ENCODE measurements around the gene PIP5K1C.

Gene PIP5K1C

GRCh38 chr19:3721131-3721886, 21.0 kb upstream of the PIP5K1C start:
- peak; percentile 82 for DNase-seq
- Histone ChIP-seq H3K9ac (ENCODE audit: low read length) (no peak overlapping the region), H3K27me3 (ENCODE audit: control insufficient read depth in 1 of 2, insufficient read depth in 1 of 2, low read length in 2 of 2) (peaks cover 40 to 59% of the 10 kb centered on the region in 2 experiments), H2BK15ac (ENCODE audit: low read depth, poor library complexity, severe bottlenecking) (no peak overlapping the region), H2AFZ (ENCODE audit: low read depth, low read length) (no peak overlapping the region), H3K18ac (ENCODE audit: low read depth in 1 of 2, low read length in 2 of 2) (no peak overlapping the region), H4K8ac (ENCODE audit: low read length) (peak overlapping the region; percentile 14), H4K91ac (ENCODE audit: low read length) (no peak overlapping the region), H3K4me3 (ENCODE audit: insufficient read depth in 1 of 2, low read depth in 1 of 2, low read length in 2 of 2) (no peak overlapping the region), H3K36me3 (ENCODE audit: control insufficient read depth in 1 of 2, insufficient read depth in 2 of 2, low read depth in 1 of 2, low read length in 2 of 2) (no peaks in the 10 kb centered on the region), H3K27ac (ENCODE audit: low read length, poor library complexity, severe bottlenecking) (no peak overlapping the region), H3K14ac (ENCODE audit: low read length in 2 of 2) (no peak overlapping the region), H2AK5ac (ENCODE audit: low read length, severe bottlenecking) (no peak overlapping the region), H3K9me3 (ENCODE audit: control insufficient read depth, low read length) (no peaks in the 10 kb centered on the region), H3K23ac (ENCODE audit: low read length in 2 of 2) (no peak overlapping the region), H2BK5ac (ENCODE audit: low read depth, low read length, poor library complexity, severe bottlenecking) (no peak overlapping the region), H3K4me2 (ENCODE audit: low read length, poor library complexity, severe bottlenecking) (peak overlapping the region; percentile 57), H3K4me1 (ENCODE audit: control insufficient read depth, insufficient read depth, low read depth, low read length) (peaks cover 18% of the 10 kb centered on the region), H2BK120ac (ENCODE audit: low read depth, low read length) (peak overlapping the region; percentile 52), H3K79me1 (replicated peaks; ENCODE audit: low read length, poor library complexity, severe bottlenecking) (no peaks in the 10 kb centered on the region), H3K4ac (ENCODE audit: low read depth in 1 of 2, low read length in 2 of 2) (no peak overlapping the region), H2BK12ac (ENCODE audit: low read length in 2 of 2) (no peak overlapping the region)
- WGBS, result 37% methylated on average over 35 of the region's 46 CpGs

GRCh38 chr19:3720349-3720917, 20.2 kb upstream of the PIP5K1C start:
- H3K18ac ChIP-seq (ENCODE audit: low read depth in 1 of 2, low read length in 2 of 2), result no peak overlapping the region
- H4K8ac ChIP-seq (ENCODE audit: low read length), result no peak overlapping the region
- no peak overlapping the region for H3K4ac ChIP-seq (ENCODE audit: low read depth in 1 of 2, low read length in 2 of 2)
- no peak for DNase-seq
- no peak overlapping the region for H3K9ac ChIP-seq (ENCODE audit: low read length)
- H3K14ac ChIP-seq (ENCODE audit: low read length in 2 of 2), result no peak overlapping the region
- peaks cover 14% of the 10 kb centered on the region for H3K4me1 ChIP-seq (ENCODE audit: control insufficient read depth, insufficient read depth, low read depth, low read length)
- no peak overlapping the region for H2AK5ac ChIP-seq (ENCODE audit: low read length, severe bottlenecking)
- H3K27me3 ChIP-seq (ENCODE audit: control insufficient read depth in 1 of 2, insufficient read depth in 1 of 2, low read length in 2 of 2), result peaks cover 40 to 51% of the 10 kb centered on the region in 2 experiments
- no peaks in the 10 kb centered on the region for H3K79me1 ChIP-seq (replicated peaks; ENCODE audit: low read length, poor library complexity, severe bottlenecking)
- H2BK5ac ChIP-seq (ENCODE audit: low read depth, low read length, poor library complexity, severe bottlenecking), result no peak overlapping the region
- no peak overlapping the region for H4K91ac ChIP-seq (ENCODE audit: low read length)
- no peak overlapping the region for H3K4me3 ChIP-seq (ENCODE audit: insufficient read depth in 1 of 2, low read depth in 1 of 2, low read length in 2 of 2)
- H2BK15ac ChIP-seq (ENCODE audit: low read depth, poor library complexity, severe bottlenecking), result no peak overlapping the region
- H3K4me2 ChIP-seq (ENCODE audit: low read length, poor library complexity, severe bottlenecking), result no peak overlapping the region
- no peak overlapping the region for H2BK12ac ChIP-seq (ENCODE audit: low read length in 2 of 2)
- H2AFZ ChIP-seq (ENCODE audit: low read depth, low read length), result no peak overlapping the region
- no peak overlapping the region for H3K23ac ChIP-seq (ENCODE audit: low read length in 2 of 2)
- no peak overlapping the region for H2BK120ac ChIP-seq (ENCODE audit: low read depth, low read length)
- 34% methylated on average over 7 of the region's 9 CpGs for WGBS
- no peak overlapping the region for H3K27ac ChIP-seq (ENCODE audit: low read length, poor library complexity, severe bottlenecking)
- no peaks in the 10 kb centered on the region for H3K36me3 ChIP-seq (ENCODE audit: control insufficient read depth in 1 of 2, insufficient read depth in 2 of 2, low read depth in 1 of 2, low read length in 2 of 2)
- no peaks in the 10 kb centered on the region for H3K9me3 ChIP-seq (ENCODE audit: control insufficient read depth, low read length)

- H3K4ac ChIP-seq (ENCODE audit: low read depth in 1 of 2, low read length in 2 of 2), result no peak overlapping the region
- H3K4me3 ChIP-seq (ENCODE audit: insufficient read depth in 1 of 2, low read depth in 1 of 2, low read length in 2 of 2), result no peak overlapping the region
- no peak overlapping the region for H3K27ac ChIP-seq (ENCODE audit: low read length, poor library complexity, severe bottlenecking)
- H2BK5ac ChIP-seq (ENCODE audit: low read depth, low read length, poor library complexity, severe bottlenecking), result no peak overlapping the region
- H4K8ac ChIP-seq (ENCODE audit: low read length), result no peak overlapping the region
- no peak overlapping the region for H3K18ac ChIP-seq (ENCODE audit: low read depth in 1 of 2, low read length in 2 of 2)
- H3K9me3 ChIP-seq (ENCODE audit: control insufficient read depth, low read length), result no peaks in the 10 kb centered on the region
- DNase-seq, result no peak
- no peak overlapping the region for H4K91ac ChIP-seq (ENCODE audit: low read length)
- H3K4me1 ChIP-seq (ENCODE audit: control insufficient read depth, insufficient read depth, low read depth, low read length), result peaks cover 14% of the 10 kb centered on the region
- no peak overlapping the region for H3K14ac ChIP-seq (ENCODE audit: low read length in 2 of 2)
- no peak overlapping the region for H2BK12ac ChIP-seq (ENCODE audit: low read length in 2 of 2)
- no peak overlapping the region for H2AK5ac ChIP-seq (ENCODE audit: low read length, severe bottlenecking)
- H3K9ac ChIP-seq (ENCODE audit: low read length), result no peak overlapping the region
- no peaks in the 10 kb centered on the region for H3K79me1 ChIP-seq (replicated peaks; ENCODE audit: low read length, poor library complexity, severe bottlenecking)
- no peaks in the 10 kb centered on the region for H3K36me3 ChIP-seq (ENCODE audit: control insufficient read depth in 1 of 2, insufficient read depth in 2 of 2, low read depth in 1 of 2, low read length in 2 of 2)
- no peak overlapping the region for H2BK120ac ChIP-seq (ENCODE audit: low read depth, low read length)
- no peak overlapping the region for H2BK15ac ChIP-seq (ENCODE audit: low read depth, poor library complexity, severe bottlenecking)
- no peak overlapping the region for H3K4me2 ChIP-seq (ENCODE audit: low read length, poor library complexity, severe bottlenecking)
- H3K27me3 ChIP-seq (ENCODE audit: control insufficient read depth in 1 of 2, insufficient read depth in 1 of 2, low read length in 2 of 2), result peaks cover 40 to 46% of the 10 kb centered on the region in 2 experiments
- 89% methylated on average over 4 of the region's 4 CpGs for WGBS
- no peak overlapping the region for H3K23ac ChIP-seq (ENCODE audit: low read length in 2 of 2)
- no peak overlapping the region for H2AFZ ChIP-seq (ENCODE audit: low read depth, low read length)
These were observed 19.6 kb upstream of the PIP5K1C start for GRCh38 chr19:3719868-3720267.

GRCh38 chr19:3716147-3716668, 15.9 kb upstream of the PIP5K1C start:
- no peak overlapping the region for H3K14ac ChIP-seq (ENCODE audit: low read length in 2 of 2)
- H3K79me1 ChIP-seq (replicated peaks; ENCODE audit: low read length, poor library complexity, severe bottlenecking), result no peaks in the 10 kb centered on the region
- peaks cover 2% of the 10 kb centered on the region for H3K4me1 ChIP-seq (ENCODE audit: control insufficient read depth, insufficient read depth, low read depth, low read length)
- no peak overlapping the region for H3K4me2 ChIP-seq (ENCODE audit: low read length, poor library complexity, severe bottlenecking)
- no peak overlapping the region for H4K8ac ChIP-seq (ENCODE audit: low read length)
- no peak overlapping the region for H3K18ac ChIP-seq (ENCODE audit: low read depth in 1 of 2, low read length in 2 of 2)
- no peak overlapping the region for H3K27ac ChIP-seq (ENCODE audit: low read length, poor library complexity, severe bottlenecking)
- H3K4ac ChIP-seq (ENCODE audit: low read depth in 1 of 2, low read length in 2 of 2), result no peak overlapping the region
- no peak for DNase-seq
- H2BK12ac ChIP-seq (ENCODE audit: low read length in 2 of 2), result no peak overlapping the region
- H2BK15ac ChIP-seq (ENCODE audit: low read depth, poor library complexity, severe bottlenecking), result peak overlapping the region; percentile 23
- H3K36me3 ChIP-seq (ENCODE audit: control insufficient read depth in 1 of 2, insufficient read depth in 2 of 2, low read depth in 1 of 2, low read length in 2 of 2), result no peaks in the 10 kb centered on the region
- H2AK5ac ChIP-seq (ENCODE audit: low read length, severe bottlenecking), result no peak overlapping the region
- 91% methylated on average over 16 of the region's 16 CpGs for WGBS
- H3K9ac ChIP-seq (ENCODE audit: low read length), result no peak overlapping the region
- no peak overlapping the region for H3K4me3 ChIP-seq (ENCODE audit: insufficient read depth in 1 of 2, low read depth in 1 of 2, low read length in 2 of 2)
- H2AFZ ChIP-seq (ENCODE audit: low read depth, low read length), result no peak overlapping the region
- peaks cover 14 to 37% of the 10 kb centered on the region in 2 experiments for H3K27me3 ChIP-seq (ENCODE audit: control insufficient read depth in 1 of 2, insufficient read depth in 1 of 2, low read length in 2 of 2)
- no peak overlapping the region for H2BK120ac ChIP-seq (ENCODE audit: low read depth, low read length)
- H3K9me3 ChIP-seq (ENCODE audit: control insufficient read depth, low read length), result no peaks in the 10 kb centered on the region
- H4K91ac ChIP-seq (ENCODE audit: low read length), result no peak overlapping the region
- H3K23ac ChIP-seq (ENCODE audit: low read length in 2 of 2), result no peak overlapping the region
- H2BK5ac ChIP-seq (ENCODE audit: low read depth, low read length, poor library complexity, severe bottlenecking), result no peak overlapping the region

Measured in mesenchymal stem cell (in vitro differentiated cells and primary cell).